Measurements from ENCODE around the gene UNC5C.

The UNC5C gene

DNA sequence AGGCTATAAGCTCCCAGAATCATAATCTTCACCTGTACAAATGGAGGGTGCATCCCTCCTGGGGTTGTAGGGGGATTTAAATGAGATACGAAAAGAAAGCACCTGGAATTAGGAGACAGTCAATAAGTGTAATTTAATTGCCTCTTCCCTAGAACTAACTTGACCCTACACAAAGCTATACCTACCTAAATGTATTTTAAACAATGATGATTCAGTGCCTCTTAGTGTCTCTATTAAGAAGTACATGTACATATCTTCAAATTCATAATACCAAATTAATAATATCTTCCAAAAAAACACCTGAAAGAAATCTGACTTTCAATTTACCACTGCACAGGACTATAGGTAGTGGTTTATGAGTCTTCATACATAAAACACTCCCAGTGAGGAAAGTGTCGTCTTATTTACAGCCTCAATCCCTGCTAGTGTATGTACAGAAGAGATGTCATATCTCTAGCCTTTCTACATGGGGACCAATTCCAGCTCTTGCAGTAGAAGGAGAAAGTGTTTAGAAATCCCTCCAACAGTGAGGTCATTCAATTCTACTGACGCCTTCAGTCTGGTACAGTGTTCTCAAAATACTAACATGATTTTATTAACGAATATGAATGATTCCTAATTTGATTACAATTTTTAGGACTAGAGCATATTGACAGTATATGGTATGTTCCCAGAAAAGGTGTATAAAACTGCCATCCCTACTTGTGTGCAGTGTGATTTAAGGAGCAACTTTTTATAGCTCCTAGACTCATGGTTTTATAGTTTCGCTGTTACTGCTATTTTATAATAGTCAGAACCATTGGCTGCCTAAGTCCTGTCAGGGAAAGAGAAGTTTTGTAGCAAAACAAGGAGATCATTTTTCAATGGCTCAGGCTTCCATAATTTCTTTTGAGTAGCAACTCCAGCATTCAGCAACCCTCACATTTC lies 282.7 kb downstream of the UNC5C start:
- TF ChIP-seq, protein P1, sequence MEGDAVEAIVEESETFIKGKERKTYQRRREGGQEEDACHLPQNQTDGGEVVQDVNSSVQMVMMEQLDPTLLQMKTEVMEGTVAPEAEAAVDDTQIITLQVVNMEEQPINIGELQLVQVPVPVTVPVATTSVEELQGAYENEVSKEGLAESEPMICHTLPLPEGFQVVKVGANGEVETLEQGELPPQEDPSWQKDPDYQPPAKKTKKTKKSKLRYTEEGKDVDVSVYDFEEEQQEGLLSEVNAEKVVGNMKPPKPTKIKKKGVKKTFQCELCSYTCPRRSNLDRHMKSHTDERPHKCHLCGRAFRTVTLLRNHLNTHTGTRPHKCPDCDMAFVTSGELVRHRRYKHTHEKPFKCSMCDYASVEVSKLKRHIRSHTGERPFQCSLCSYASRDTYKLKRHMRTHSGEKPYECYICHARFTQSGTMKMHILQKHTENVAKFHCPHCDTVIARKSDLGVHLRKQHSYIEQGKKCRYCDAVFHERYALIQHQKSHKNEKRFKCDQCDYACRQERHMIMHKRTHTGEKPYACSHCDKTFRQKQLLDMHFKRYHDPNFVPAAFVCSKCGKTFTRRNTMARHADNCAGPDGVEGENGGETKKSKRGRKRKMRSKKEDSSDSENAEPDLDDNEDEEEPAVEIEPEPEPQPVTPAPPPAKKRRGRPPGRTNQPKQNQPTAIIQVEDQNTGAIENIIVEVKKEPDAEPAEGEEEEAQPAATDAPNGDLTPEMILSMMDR (IDR thresholded peaks at IDR 0.05; ENCODE audit: low read depth, low read length) = no peak
- no peak overlapping the region for H3K4me3 ChIP-seq (ENCODE audit: low read depth, low read length)

DNA sequence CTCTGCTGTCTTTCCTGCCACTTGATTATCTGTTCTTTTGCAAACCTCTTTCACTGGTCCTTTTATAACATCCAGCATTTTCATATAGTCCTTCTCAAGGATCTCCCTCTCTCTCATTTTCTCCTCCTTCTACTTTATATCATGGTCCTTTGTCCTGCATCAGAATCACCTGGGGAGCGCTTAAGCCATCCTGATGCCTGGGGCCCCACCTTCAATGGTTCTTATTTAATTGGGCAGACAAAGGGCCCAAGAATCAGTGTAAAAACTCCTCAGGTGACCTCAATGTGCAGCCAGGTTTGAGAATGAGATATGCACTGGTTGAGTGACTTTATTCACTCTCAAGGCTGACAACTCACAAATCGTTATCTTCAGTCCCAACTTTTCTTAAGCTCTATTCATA lies 283.9 kb downstream of the UNC5C start:
- H3K4me3 ChIP-seq (ENCODE audit: low read depth, low read length) = no peak overlapping the region
- TF ChIP-seq, protein P1 (IDR thresholded peaks at IDR 0.05; ENCODE audit: low read depth, low read length) = no peak

DNA sequence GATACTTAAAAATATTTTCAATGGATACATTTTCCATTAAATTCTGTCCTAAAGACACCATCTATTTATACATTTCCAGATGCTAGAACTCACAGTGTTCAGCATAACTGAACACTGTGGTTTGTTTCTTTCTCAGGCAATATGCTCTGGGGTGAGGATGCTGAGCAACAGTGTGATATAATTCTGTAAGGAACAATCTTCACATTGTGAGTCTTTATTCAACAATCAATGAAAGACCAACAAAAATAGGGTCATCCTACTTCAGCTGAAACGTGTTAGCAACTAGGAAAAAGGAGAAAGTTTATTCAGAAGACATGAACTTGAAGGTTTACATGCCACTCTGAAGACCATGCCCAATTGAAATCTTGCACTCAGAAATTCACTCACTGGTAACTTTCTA lies 284.8 kb downstream of the UNC5C start:
- TF ChIP-seq, protein P1 (IDR thresholded peaks at IDR 0.05; ENCODE audit: low read depth, low read length) = no peak
- H3K4me3 ChIP-seq (ENCODE audit: low read depth, low read length) = no peak overlapping the region

DNA sequence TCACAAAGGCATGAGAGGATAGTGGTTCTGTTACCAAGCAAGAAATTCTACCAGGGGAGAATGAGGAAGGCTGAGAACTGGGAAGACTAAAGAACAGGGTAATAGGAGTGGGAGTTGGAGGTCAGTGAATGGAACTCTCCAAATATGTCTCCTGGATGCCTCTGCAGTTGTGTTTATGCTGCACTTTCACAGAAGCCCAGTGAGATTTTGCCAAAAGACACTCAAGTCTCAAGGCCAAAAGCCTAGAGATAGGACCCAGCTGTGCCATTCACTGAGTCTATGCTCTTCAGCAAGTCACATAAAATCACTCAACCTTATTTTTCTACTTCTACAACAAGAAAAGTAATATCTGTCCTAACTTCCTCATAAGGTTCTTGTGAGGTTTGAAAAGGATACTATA lies 285.4 kb downstream of the UNC5C start:
- H3K4me3 ChIP-seq (ENCODE audit: low read depth, low read length) = no peak overlapping the region
- TF ChIP-seq, protein P1 (IDR thresholded peaks at IDR 0.05; ENCODE audit: low read depth, low read length) = no peak

DNA sequence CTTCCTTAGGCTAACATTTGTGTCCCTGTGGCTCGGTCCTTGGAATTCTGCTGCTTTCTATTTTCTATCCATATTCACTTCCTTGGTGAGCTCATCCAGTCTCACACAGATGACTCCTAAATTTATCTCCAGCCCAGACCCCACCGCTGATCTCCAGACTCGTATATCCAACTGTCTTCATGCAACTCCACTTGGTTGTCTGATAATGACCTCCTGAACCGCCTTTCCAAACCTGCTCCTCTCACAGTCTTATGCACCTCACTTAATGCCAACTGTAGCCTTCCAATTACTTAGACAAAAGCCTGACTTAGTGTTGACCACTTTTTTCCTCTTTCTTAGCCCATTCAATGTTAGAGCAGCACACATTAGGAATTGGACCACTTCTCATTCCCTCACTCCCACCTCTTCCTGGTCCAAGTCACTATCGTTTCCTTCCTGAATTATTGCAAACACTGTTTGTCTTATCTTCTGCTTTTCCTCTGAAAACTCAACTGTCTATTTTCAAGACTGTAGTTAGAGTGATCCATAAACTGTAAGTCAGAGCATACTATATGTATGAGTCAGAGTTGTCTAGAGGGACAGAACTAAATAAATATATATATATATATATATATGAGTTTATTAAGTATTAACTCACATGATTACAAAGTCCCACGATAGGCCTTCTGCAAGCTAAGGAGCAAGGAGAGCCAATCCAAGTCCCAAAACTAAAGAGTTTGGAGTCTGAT lies 292.5 kb downstream of the UNC5C start:
- H3K4me3 ChIP-seq (ENCODE audit: low read depth, low read length) = no peak overlapping the region
- TF ChIP-seq, protein P1 (IDR thresholded peaks at IDR 0.05; ENCODE audit: low read depth, low read length) = no peak

DNA sequence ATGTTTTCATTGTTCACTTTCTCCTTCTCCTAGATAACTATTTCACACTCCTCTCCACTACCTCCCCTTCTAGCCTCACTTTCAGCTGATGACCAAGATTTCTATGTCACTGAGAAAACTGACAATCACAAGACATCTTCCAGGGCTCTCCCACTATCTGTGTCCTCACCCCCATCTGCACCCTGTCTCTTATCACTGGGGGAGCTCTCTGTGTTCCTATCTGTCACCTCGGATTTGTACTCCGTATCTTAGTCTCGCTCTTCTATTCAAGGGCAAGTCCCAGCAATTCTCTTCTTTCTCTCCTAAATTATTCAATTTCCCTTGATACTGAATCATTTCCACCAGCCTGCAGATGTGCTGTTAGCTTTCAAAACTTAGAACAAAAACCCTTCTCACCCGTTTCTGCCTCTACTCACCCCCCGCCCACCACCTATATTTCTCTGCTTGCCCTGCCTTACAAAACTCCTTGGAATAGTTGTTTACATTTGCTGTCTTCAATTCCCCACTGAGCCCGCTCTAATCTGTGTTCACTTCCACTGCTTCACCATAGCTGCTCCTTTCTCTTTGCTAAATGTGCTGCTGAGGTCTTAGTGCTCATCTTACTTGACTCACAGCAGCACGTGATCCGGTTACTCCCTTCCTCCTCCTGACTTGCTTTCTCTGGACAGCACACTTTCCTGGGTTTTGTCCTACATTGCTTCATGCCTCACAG lies 293.2 kb downstream of the UNC5C start:
- TF ChIP-seq, protein P1 (IDR thresholded peaks at IDR 0.05; ENCODE audit: low read depth, low read length) = no peak
- H3K4me3 ChIP-seq (ENCODE audit: low read depth, low read length) = no peak overlapping the region
